Lung microvascular endothelial cell (primary cell): Measurements from ENCODE around the gene TMEM43. TPM values are rescaled to one million over a fixed set of nuclear protein-coding genes. Genes with fewer than 3 reads are reported as not detected.

Experiments used
- DNase-seq, 2 donors: peaks; one replicate each; pipeline versions ENCODE4 v3.0.0 to v3.0.0-alpha.2; 2010; ENCODE audit warnings: low read depth in 2 of 2
- total RNA-seq: library from RNA; depleted of rRNA; stranded (reverse); fragments of >200 nt; gene quantifications from 2 replicates; pipeline ENCODE4 v1.2.1, GENCODE V29; 2014

Gene TMEM43
- total RNA-seq, 1 donor from 2014 or later: 87.3 TPM

- no peak for DNase-seq
Measured at GRCh38 chr3:14137445-14137844, 12.6 kb downstream of the TMEM43 start.

DNA sequence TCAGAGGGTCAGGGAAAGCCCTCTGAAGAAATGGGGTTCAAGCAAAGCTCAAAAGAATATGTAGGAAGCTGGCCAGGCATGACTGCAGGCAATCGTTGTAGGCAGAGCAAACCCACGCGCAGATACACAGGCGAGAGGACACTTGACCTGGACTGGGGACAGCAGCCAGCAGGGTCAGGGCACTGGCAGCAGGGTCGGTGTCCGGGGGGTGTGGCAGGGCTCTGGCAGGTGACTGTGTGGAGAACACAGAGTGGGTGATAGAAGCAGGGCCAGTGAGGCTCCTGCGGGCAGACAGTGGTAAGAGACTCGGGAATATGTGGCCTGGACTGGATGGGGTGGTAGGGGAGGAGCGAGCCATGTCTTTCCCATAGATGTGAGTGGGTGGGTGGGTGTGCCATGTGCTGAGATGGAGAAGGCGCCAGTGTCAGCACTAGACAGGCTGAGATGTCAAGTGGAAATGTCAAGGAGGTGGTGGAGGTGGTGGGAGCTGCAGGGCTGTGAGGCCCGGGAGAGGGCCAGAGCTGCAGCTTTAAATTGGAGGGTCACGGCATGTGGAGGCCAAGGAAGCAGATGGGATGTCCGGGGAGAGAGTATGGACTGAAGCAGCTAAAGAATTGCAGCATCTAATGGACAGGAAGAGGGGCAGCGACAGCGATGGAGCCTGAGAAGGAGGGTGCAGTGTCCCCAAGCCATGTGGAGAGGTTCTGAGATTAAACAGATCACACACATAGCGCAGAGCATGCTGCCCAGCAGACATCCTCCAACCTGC, 13.4 kb downstream of the TMEM43 start:
- DNase-seq: no peak

GRCh38 chr3:14138878-14139655, 14.2 kb downstream of the TMEM43 start:
- DNase-seq: no peak

DNA sequence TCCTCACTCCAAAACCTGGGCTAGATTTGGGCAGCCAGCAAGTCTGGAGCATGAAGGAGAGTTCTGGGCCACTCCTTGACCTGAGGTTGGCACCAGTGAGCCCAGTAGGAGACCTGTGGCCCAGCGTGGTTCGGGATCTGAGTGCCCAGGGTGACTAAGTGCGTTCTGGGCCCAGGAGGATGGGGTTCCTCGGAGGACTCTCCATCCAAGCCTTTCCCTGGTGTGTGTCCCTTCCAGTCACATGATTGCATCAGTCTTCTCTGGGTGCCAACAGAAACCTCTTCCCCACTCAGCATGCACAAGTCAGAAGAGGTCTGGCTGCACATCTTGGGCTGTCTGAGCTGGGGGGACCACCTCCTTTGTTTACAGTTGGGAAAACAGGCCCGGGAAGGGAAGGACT, 14.9 kb downstream of the TMEM43 start:
- DNase-seq: no peak

- no peak for DNase-seq
Measured at GRCh38 chr3:14140668-14141067, 15.8 kb downstream of the TMEM43 start.

DNA sequence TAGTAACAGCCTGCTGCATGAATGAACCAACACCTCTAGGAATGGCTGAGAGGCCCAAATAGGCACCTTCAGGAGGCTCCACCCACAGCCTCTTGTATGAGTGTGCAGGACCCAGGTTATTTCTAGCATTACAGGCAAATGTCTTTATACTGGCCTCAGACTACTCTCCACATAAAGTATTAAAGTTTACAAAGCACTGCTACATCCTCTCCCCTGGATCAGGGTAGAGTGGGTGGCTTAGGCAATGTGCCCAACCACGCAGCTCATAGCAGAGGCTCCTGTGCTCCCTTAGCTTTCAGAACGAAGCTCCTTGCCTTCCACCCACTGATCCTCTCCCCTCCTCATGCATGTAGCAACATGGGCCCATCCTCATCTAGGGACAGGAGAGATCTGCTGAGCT, 16.3 kb downstream of the TMEM43 start:
- DNase-seq: no peak

GRCh38 chr3:14141602-14142341, 16.9 kb downstream of the TMEM43 start:
- peak; percentile 20 to 41 for DNase-seq

GRCh38 chr3:14142567-14143270, 17.9 kb downstream of the TMEM43 start:
- DNase-seq: no peak

DNA sequence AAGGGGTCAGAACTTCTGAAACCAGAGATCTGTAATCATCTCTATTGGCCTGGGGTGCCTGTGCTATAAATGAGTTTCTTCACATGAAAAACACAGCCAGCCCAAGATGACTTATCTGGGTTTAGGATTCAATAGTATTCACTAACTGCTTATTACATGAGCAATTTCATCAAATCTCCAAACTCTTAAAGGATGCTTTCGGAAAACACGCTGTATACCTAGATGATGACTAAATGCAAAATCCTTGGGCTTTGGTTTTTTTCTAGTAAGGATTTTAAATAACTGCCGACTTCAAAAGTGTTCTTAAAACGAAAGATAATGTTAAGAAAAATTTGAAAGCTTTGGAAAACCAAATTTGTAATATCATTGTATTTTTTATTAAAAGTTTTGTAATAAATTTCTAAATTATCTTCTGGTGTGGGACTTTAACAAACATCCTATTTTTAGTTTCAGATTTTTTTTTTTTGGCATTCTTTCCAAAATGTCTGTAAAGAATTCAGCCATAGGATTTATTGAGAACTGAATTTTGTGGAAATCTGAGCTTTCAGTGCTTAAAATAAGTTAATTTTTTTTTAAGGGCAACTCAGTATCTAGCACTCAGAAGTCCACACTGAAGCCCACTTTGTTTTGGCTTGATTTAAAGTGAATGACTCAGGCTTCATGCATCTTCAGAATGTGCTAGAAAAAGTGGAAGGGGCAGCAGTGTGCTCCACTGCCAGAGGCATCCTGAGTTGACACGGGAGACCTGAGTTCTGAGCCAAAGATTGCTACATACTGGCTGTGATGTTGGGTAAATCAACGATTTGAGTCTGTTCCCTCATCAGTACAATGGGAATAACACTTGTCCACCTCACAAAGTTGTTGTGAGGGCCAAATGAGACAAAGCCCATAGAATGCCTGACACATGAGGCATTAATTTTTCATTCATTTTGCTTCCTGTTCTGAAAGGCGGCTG, 18.7 kb downstream of the TMEM43 start:
- peak; percentile 85 to 91 for DNase-seq

DNA sequence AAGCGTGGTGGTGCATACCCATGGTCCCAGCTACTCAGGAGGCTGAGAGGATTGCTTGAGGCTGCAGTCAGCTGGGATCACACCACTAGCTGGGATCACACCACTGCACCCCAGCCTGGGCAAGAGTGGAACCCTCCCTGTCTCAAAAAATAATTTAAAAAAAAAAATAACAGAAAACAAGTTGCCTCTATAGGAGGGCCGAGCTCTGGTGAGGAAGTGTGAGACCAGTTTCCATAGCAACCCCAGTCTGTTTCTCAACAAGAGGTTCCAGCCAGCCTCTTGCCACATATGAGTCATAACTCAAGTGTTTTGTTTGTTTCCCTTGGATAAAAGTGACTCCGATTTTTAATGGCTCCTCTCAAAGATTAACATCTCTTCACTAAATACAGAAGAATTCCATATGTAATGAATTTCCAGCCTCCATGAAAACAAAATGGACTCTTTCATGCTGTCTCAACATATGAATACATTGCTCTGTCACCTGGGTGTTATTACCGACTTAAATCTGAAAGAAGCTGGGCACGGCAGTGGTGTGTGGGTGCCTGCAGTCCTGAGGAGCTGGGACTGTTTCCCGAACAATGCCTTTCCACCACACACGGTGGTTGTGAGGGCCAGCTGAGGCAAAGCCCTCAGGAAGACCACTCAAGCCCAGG, 19.7 kb downstream of the TMEM43 start:
- DNase-seq: peak; percentile 93 to 99

DNA sequence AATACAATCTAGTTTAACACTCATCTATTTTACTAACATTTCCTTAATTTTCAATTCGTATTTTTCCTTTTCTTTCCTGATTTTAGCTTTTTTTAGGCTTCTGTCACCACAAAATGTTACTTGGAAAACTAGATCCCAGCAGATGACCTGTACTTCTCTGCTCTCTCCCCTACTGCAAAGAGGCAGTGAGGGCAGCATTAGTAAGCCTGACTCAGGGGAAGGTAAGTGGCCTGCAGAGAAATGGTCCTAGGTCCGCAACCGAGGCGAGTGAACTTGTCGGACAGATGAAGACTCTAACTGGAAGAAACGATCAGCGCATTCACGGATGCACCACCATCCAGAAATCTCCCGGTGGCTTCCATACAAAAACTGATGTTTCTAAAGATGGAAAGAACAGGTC, 20.4 kb downstream of the TMEM43 start:
- peak in 1 of 2 donors; percentile 68 for DNase-seq

DNA sequence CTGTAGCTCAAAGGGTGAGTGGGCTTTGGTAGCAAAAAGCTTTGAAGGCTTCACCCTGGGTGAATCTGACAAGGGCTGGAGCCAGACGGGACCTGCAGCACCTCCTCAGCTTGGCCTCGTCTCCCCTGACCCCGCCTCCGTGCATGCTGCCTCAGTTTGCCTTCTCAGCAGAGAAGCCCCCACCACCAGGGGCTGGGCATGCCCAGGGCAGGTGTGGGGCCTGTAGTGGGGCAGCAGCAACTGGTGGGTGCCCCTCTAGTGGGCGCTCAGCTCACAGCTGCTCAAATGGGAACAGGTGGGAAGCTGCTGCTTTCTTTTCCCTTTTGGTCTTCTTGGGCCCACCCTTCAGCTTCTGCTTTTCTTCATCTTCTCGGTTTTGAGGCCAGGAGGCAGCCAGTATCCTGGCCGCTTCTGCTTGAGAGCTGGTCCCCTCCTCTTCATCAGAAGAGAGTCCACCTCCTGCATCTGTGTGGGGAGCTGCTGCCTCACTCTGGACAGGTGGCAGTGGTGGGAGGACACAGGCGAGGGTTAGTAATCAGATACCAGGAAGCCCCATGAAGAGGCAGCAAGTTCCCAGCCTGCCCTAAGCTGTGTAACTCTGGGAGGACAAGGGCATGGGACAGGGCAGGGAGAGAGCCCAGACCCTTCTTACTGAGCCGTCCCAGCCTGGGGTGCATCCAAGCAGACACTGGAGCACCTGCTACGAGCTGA, 21.0 kb downstream of the TMEM43 start:
- no peak for DNase-seq

- no peak for DNase-seq
Measured at GRCh38 chr3:14146381-14147065, 21.7 kb downstream of the TMEM43 start.

GRCh38 chr3:14147066-14147435, 22.2 kb downstream of the TMEM43 start:
- no peak for DNase-seq

DNA sequence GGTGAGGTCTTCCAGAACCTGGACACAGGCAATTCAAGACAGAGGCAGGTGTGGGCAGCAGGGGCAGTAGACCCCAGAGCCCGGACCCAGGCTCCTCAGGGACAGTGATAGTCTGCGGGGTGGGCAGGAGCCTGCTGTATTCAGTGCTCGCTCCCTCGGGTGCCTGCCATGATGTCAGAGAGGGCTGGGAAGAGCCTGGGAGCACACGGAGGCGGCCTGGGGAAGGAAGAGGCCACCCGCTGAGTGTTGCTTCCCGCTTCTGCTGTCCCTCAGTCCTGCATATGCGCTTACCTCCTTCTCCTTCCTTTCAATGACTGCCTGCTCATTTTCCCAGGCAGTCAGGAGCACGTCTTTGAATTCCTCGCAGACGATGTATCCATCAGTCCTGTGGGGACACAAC, 22.8 kb downstream of the TMEM43 start:
- no peak for DNase-seq

DNA sequence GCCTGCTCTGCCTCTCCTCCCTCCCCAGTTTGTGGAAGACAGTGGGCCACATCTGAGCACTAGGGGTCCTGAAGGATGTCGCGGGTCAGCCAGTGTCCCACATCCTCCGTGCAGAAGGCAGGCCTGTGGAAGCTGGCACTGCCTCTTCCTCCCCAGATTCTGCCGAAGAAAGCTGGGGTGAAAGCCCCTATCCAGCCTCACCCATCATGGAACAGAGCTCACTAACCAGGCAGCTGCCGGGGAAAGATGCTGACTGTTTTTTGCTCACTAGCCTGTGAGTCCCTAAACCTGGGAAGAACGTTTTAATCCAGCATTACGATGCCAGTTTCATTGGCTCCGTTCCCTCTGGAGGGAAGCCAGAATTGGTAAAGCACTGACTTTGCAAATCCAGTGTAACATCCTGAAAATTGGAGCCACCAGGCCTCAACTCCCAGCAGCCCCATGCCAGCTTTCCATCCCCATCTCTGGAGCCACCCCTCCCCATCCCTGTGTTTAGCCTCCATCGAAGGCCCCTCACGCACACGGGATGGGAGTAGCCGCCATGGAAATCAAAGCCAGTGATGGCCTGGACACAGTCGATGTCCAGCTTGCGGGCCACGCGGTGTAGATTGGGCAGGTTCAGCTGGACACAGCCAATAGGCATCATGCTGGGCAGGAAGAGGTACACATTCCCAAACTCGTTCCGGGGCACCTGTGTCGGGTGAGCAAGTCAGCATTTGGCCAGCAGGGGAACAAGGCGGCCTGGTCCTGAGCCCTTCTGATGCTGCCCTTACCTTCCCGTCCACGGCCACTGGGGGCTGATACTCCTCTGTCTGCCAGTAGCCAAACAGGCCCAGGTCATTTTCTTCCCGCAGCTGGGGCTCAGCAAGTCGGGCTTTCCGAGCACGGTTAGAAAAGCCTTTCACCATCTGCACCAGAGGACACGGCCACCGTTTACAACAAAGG, 23.5 kb downstream of the TMEM43 start:
- peak in 1 of 2 donors; percentile 35 for DNase-seq

GRCh38 chr3:14150078-14150477, 25.2 kb downstream of the TMEM43 start:
- no peak for DNase-seq
